ENCODE data around the gene CHCHD6. TPM values are rescaled to one million over a fixed set of nuclear protein-coding genes. Genes with fewer than 3 reads are reported as not detected.

The CHCHD6 gene
- total RNA-seq, 4 donors from 2014 or later: 6.4 to 14.2 (median 10.3) TPM; not detected in 1

DNA sequence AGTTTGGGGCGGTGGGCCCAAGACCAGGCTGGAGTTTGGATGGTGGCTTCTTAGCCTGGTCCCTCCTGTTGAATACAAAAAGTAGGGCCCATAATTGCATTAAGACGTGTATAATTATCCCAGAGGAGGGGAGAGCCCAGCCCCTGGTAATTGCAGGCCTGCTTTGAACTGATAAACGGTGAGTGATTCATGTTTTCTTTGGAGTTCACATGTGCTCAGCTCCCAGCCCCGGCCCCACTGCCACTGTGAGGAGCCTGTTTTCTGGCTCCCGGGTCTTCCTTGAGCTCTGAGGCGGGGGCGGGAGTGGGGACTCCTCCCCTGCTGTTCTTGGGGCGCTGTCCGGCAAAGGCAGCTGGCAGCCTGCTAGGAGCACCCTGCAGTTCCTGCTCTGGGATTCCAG, 282.0 kb downstream of the CHCHD6 start:
- intact Hi-C loops (cut with DNase I; ENCODE audit: low total_unique reads): no loop called here

DNA sequence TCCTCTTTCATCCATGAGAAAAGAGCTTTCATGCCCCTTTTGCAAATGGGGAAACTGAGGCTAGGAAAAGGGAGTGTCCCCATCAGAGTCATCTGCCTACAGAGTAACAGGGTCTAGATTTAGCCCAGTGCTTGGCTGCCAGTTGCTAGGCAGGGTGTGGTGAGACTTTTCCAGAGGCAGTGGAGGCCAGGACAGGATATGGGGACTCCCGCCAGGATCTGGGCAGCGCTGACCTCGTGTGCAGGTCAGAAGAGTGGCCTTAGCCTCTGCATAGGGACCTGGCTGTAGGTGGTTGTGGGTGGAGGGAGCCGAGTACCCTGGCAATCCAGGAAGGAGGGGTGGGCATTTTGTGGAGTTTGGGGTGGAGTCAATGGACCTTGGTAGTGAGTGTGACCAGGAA, 283.1 kb downstream of the CHCHD6 start:
- no peak for TF ChIP-seq POLR2A (IDR thresholded peaks at IDR 0.05)
- TF ChIP-seq, protein P1, sequence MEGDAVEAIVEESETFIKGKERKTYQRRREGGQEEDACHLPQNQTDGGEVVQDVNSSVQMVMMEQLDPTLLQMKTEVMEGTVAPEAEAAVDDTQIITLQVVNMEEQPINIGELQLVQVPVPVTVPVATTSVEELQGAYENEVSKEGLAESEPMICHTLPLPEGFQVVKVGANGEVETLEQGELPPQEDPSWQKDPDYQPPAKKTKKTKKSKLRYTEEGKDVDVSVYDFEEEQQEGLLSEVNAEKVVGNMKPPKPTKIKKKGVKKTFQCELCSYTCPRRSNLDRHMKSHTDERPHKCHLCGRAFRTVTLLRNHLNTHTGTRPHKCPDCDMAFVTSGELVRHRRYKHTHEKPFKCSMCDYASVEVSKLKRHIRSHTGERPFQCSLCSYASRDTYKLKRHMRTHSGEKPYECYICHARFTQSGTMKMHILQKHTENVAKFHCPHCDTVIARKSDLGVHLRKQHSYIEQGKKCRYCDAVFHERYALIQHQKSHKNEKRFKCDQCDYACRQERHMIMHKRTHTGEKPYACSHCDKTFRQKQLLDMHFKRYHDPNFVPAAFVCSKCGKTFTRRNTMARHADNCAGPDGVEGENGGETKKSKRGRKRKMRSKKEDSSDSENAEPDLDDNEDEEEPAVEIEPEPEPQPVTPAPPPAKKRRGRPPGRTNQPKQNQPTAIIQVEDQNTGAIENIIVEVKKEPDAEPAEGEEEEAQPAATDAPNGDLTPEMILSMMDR (IDR thresholded peaks at IDR 0.05): no peak
- Histone ChIP-seq H3K27me3 (no peaks in the 10 kb centered on the region), H3K27ac (no peak overlapping the region), H3K36me3 (no peaks in the 10 kb centered on the region), H3K4me1 (peaks cover 0 to 6% of the 10 kb centered on the region in 2 donors), H3K4me3 (no peak overlapping the region), H3K9me3 (no peaks in the 10 kb centered on the region)
- no peak for DNase-seq
- intact Hi-C loops (cut with DNase I; ENCODE audit: low total_unique reads): no loop called here

More for the DNA sequence above, 282.0 kb downstream of the CHCHD6 start:
- Histone ChIP-seq H3K27ac (no peak overlapping the region), H3K4me3 (no peak overlapping the region), H3K9me3 (no peaks in the 10 kb centered on the region), H3K36me3 (no peaks in the 10 kb centered on the region), H3K27me3 (no peaks in the 10 kb centered on the region), H3K4me1 (peaks cover 0 to 6% of the 10 kb centered on the region in 2 donors)
- no peak for DNase-seq
- TF ChIP-seq, protein P1 (IDR thresholded peaks at IDR 0.05): no peak
- no peak for TF ChIP-seq POLR2A (IDR thresholded peaks at IDR 0.05)

DNA sequence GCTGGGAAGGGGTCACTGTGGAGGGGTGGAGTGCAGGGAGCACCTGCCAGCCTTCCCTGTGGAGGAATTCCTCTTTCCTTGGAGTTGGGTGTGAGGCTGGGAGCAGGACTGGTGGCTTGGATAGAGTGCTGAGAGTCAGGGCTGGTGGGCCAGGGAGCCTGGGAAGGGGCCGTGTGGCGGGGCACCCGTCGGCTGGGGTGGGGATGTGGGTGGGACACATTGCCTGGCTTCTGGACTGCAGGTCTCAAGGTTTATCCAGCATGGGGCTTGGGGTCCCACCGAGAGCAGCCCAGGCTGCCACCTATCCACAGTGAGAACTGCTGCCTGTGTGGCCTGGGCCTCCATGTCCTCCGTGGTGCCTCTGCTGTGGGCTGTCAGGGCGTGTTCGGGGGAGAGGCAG, 283.6 kb downstream of the CHCHD6 start:
- no peak for DNase-seq
- intact Hi-C loops (cut with DNase I; ENCODE audit: low total_unique reads): no loop called here
- H3K27ac ChIP-seq: no peak overlapping the region
- peaks cover 0 to 6% of the 10 kb centered on the region in 2 donors for H3K4me1 ChIP-seq
- TF ChIP-seq, protein P1 (IDR thresholded peaks at IDR 0.05): no peak
- no peak for TF ChIP-seq POLR2A (IDR thresholded peaks at IDR 0.05)
- no peaks in the 10 kb centered on the region for H3K9me3 ChIP-seq
- no peaks in the 10 kb centered on the region for H3K27me3 ChIP-seq
- H3K36me3 ChIP-seq: no peaks in the 10 kb centered on the region
- H3K4me3 ChIP-seq: no peak overlapping the region

DNA sequence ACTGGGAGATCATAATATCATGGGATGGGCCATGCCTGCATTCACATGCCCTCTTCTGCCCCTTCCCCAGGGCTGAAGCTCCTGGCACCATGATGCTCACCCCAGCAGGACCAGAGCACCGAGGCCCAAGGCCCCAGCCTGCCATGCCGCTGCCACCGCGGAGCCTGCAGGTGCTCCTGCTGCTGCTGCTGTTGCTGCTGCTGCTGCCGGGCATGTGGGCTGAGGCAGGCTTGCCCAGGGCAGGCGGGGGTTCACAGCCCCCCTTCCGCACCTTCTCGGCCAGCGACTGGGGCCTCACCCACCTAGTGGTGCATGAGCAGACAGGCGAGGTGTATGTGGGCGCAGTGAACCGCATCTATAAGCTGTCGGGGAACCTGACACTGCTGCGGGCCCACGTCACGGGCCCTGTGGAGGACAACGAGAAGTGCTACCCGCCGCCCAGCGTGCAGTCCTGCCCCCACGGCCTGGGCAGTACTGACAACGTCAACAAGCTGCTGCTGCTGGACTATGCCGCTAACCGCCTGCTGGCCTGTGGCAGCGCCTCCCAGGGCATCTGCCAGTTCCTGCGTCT, 284.5 kb downstream of the CHCHD6 start:
- DNase-seq: no peak
- H3K4me3 ChIP-seq: no peak overlapping the region
- intact Hi-C loops (cut with DNase I; ENCODE audit: low total_unique reads): no loop called here
- no peaks in the 10 kb centered on the region for H3K9me3 ChIP-seq
- no peak overlapping the region for H3K27ac ChIP-seq
- no peaks in the 10 kb centered on the region for H3K27me3 ChIP-seq
- H3K36me3 ChIP-seq: no peaks in the 10 kb centered on the region
- TF ChIP-seq, protein P1 (IDR thresholded peaks at IDR 0.05): no peak
- no peak for TF ChIP-seq POLR2A (IDR thresholded peaks at IDR 0.05)
- H3K4me1 ChIP-seq: peaks cover 0 to 8% of the 10 kb centered on the region in 2 donors

DNA sequence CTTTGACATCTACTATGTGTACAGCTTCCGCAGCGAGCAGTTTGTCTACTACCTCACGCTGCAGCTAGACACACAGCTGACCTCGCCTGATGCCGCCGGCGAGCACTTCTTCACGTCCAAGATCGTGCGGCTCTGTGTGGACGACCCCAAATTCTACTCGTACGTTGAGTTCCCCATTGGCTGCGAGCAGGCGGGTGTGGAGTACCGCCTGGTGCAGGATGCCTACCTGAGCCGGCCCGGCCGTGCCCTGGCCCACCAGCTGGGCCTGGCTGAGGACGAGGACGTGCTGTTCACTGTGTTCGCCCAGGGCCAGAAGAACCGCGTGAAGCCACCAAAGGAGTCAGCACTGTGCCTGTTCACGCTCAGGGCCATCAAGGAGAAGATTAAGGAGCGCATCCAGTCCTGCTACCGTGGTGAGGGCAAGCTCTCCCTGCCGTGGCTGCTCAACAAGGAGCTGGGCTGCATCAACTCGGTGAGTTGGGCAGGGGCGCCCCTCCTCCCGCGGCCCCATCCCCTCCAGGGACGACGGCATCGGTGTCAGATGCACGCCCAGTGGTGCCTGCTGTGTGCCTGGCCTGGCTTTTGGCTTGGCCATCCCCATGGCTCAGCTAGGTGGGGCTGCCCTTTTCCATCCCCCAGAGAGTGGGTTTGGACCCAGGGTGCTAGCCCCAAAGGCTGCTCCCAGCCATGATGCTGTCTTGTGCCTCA, 285.4 kb downstream of the CHCHD6 start:
- no peak for DNase-seq
- Histone ChIP-seq H3K36me3 (no peaks in the 10 kb centered on the region), H3K27me3 (no peaks in the 10 kb centered on the region), H3K27ac (no peak overlapping the region), H3K4me1 (peaks cover 0 to 14% of the 10 kb centered on the region in 2 donors), H3K4me3 (no peak overlapping the region), H3K9me3 (no peaks in the 10 kb centered on the region)
- intact Hi-C loops (cut with DNase I; ENCODE audit: low total_unique reads): no loop called here
- TF ChIP-seq POLR2A (IDR thresholded peaks at IDR 0.05): no peak
- TF ChIP-seq, protein P1 (IDR thresholded peaks at IDR 0.05): no peak
